Right renal cortex interstitium (tissue), 3 donors: Measurements from ENCODE around the gene OR2H2. TPM values are rescaled to one million over a fixed set of nuclear protein-coding genes. Genes with fewer than 3 reads are reported as not detected.

Source experiments
- DNase-seq, 3 donors: peaks; one replicate each; pipeline ENCODE4 v3.0.0-alpha.2; 2013; ENCODE audit warnings: low read depth in 3 of 3, low spot score in 2 of 3
- polyA plus RNA-seq, 3 donors: library from polyadenylated mRNA; unstranded; fragments of 120-200 nt; gene quantifications; one replicate each; pipeline ENCODE4 v1.2.1, GENCODE V29; 2013; ENCODE audit not compliant: insufficient read length in 3 of 3

OR2H2 gene
- polyA plus RNA-seq, 3 donors, result 0.07 to 0.18 TPM; not detected in 1

- no peak for DNase-seq
Measured at GRCh38 chr6:29590218-29590808, 5.4 kb downstream of the OR2H2 start.

- DNase-seq, result no peak
Measured at GRCh38 chr6:29591677-29592076, 6.8 kb downstream of the OR2H2 start.

- no peak for DNase-seq
Measured at GRCh38 chr6:29593199-29593855, 8.4 kb downstream of the OR2H2 start.

- no peak for DNase-seq
Measured at GRCh38 chr6:29596381-29596900, 11.5 kb downstream of the OR2H2 start.

- DNase-seq, result no peak
Measured at GRCh38 chr6:29597184-29597583, 12.3 kb downstream of the OR2H2 start.

GRCh38 chr6:29598172-29598747 lies 13.3 kb downstream of the OR2H2 start:
- DNase-seq, result no peak

GRCh38 chr6:29602564-29603361 lies 17.8 kb downstream of the OR2H2 start:
- DNase-seq, result no peak

GRCh38 chr6:29603456-29603855 lies 18.5 kb downstream of the OR2H2 start:
- no peak for DNase-seq

- no peak for DNase-seq
Measured at GRCh38 chr6:29603930-29604329, 19.0 kb downstream of the OR2H2 start.

- no peak for DNase-seq
Measured at GRCh38 chr6:29608131-29608530, 23.2 kb downstream of the OR2H2 start.

- DNase-seq, result no peak
Measured at GRCh38 chr6:29610540-29610939, 25.6 kb downstream of the OR2H2 start.

- no peak for DNase-seq
Measured at GRCh38 chr6:29611426-29611825, 26.5 kb downstream of the OR2H2 start.

GRCh38 chr6:29617782-29618554 lies 33.0 kb downstream of the OR2H2 start:
- DNase-seq, result no peak

GRCh38 chr6:29619578-29620160 lies 34.7 kb downstream of the OR2H2 start:
- DNase-seq, result no peak

- no peak for DNase-seq
Measured at GRCh38 chr6:29620630-29621029, 35.7 kb downstream of the OR2H2 start.

GRCh38 chr6:29624520-29624961 lies 39.6 kb downstream of the OR2H2 start:
- DNase-seq, result no peak

- no peak for DNase-seq
Measured at GRCh38 chr6:29625337-29625930, 40.5 kb downstream of the OR2H2 start.

GRCh38 chr6:29626948-29627754 lies 42.2 kb downstream of the OR2H2 start:
- DNase-seq, result no peak
